Measurements from ENCODE around the gene ZNF579. TPM values are rescaled to one million over a fixed set of nuclear protein-coding genes. Genes with fewer than 3 reads are reported as not detected.

ZNF579 gene
- total and polyA plus RNA-seq, 2 of the 13 experiments (the other 11 are each of a cell fraction or from before 2014, with no cell fraction given): 2.1 to 2.9 TPM

- TF ChIP-seq HMGA1 (CRISPR knock-in tag; conservative IDR thresholded peaks at IDR 0.05) (no peak), MIXL1 (CRISPR knock-in tag; IDR thresholded peaks at IDR 0.05) (no peak), ZNF12 (CRISPR knock-in tag; IDR thresholded peaks at IDR 0.05) (0 out of 2 replicates have a peak, but pooled peaks have one; percentile 27), HNRNPK (IDR thresholded peaks at IDR 0.05; ENCODE audit: low read depth, low read length, poor library complexity, severe bottlenecking) (no peak), TOPORS (CRISPR knock-in tag; IDR thresholded peaks at IDR 0.05) (no peak), ELF3 (CRISPR knock-in tag; IDR thresholded peaks at IDR 0.05) (peak; percentile 21; the same call in 1 of the 2 replicates), SCMH1 (CRISPR knock-in tag; IDR thresholded peaks at IDR 0.05; ENCODE audit: borderline replicate concordance) (no peak), MTF1 (CRISPR knock-in tag; IDR thresholded peaks at IDR 0.05) (no peak), ZNF552 (CRISPR knock-in tag; IDR thresholded peaks at IDR 0.05; ENCODE audit: borderline replicate concordance) (no peak), ZNF672 (CRISPR knock-in tag; IDR thresholded peaks at IDR 0.05) (no peak), ZNF747 (CRISPR knock-in tag; IDR thresholded peaks at IDR 0.05; ENCODE audit: borderline replicate concordance) (0 out of 2 replicates have a peak, but pooled peaks have one; percentile 9), ZNF430 (CRISPR knock-in tag; IDR thresholded peaks at IDR 0.05) (no peak), TMF1 (CRISPR knock-in tag; IDR thresholded peaks at IDR 0.05; ENCODE audit: low read depth) (no peak), ETV6 (CRISPR knock-in tag; conservative IDR thresholded peaks at IDR 0.05) (no peak), HDAC2 (CRISPR knock-in tag; IDR thresholded peaks at IDR 0.05) (peak; percentile 59), HES4 (CRISPR knock-in tag; IDR thresholded peaks at IDR 0.05; ENCODE audit: borderline replicate concordance) (peak; percentile 69; the same call in 1 of the 2 replicates), RFX1 (IDR thresholded peaks at IDR 0.05) (no peak), RXRB (CRISPR knock-in tag; IDR thresholded peaks at IDR 0.05; ENCODE audit: borderline replicate concordance) (peak; percentile 49; the same call in 1 of the 2 replicates), STAT5B (CRISPR knock-in tag; IDR thresholded peaks at IDR 0.05) (0 out of 2 replicates have a peak, but pooled peaks have one; percentile 63), TRIM24 (CRISPR knock-in tag; IDR thresholded peaks at IDR 0.05) (no peak), RBM39 (IDR thresholded peaks at IDR 0.05; ENCODE audit: low read depth, low read length, poor library complexity, severe bottlenecking) (no peak), RARA (CRISPR knock-in tag; IDR thresholded peaks at IDR 0.05) (peak; percentile 50), ZIK1 (CRISPR knock-in tag; IDR thresholded peaks at IDR 0.05; ENCODE audit: borderline replicate concordance, low read depth) (no peak; the same call in 1 of the 2 replicates), ZNF615 (CRISPR knock-in tag; IDR thresholded peaks at IDR 0.05; ENCODE audit: borderline replicate concordance) (no peak), ZNF883 (CRISPR knock-in tag; IDR thresholded peaks at IDR 0.05; ENCODE audit: not compliant biosample characterization) (no peak), ZNF780A (CRISPR knock-in tag; IDR thresholded peaks at IDR 0.05) (peak; percentile 85; the same call in 1 of the 2 replicates), ZNF501 (CRISPR knock-in tag; IDR thresholded peaks at IDR 0.05) (0 out of 2 replicates have a peak, but pooled peaks have one; percentile 28)
- TF ChIP-seq, protein P1, sequence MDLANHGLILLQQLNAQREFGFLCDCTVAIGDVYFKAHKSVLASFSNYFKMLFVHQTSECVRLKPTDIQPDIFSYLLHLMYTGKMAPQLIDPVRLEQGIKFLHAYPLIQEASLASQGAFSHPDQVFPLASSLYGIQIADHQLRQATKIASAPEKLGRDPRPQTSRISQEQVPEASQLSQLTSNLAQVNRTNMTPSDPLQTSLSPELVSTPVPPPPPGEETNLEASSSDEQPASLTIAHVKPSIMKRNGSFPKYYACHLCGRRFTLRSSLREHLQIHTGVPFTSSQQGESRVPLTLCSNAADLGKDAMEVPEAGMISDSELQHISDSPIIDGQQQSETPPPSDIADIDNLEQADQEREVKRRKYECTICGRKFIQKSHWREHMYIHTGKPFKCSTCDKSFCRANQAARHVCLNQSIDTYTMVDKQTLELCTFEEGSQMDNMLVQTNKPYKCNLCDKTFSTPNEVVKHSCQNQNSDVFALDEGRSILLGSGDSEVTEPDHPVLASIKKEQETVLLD (CRISPR knock-in tag; IDR thresholded peaks at IDR 0.05; ENCODE audit: low read depth): 0 out of 2 replicates have a peak, but pooled peaks have one; percentile 66
- TF ChIP-seq, protein P2, sequence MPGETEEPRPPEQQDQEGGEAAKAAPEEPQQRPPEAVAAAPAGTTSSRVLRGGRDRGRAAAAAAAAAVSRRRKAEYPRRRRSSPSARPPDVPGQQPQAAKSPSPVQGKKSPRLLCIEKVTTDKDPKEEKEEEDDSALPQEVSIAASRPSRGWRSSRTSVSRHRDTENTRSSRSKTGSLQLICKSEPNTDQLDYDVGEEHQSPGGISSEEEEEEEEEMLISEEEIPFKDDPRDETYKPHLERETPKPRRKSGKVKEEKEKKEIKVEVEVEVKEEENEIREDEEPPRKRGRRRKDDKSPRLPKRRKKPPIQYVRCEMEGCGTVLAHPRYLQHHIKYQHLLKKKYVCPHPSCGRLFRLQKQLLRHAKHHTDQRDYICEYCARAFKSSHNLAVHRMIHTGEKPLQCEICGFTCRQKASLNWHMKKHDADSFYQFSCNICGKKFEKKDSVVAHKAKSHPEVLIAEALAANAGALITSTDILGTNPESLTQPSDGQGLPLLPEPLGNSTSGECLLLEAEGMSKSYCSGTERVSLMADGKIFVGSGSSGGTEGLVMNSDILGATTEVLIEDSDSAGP (CRISPR knock-in tag; IDR thresholded peaks at IDR 0.05; ENCODE audit: borderline replicate concordance): 0 out of 2 replicates have a peak, but pooled peaks have one; percentile 18
These were observed 636 bp upstream of the ZNF579 start (continued) for GRCh38 chr19:55581145-55581822.
